CD4-positive, alpha-beta T cell treated with Interleukin-4 for 4 hours (primary cell): ENCODE measurements around the gene SVBP.

Source experiments
- DNase-seq: peaks from one replicate; pipeline ENCODE4 v3.0.0-alpha.2; 2020

Gene SVBP

DNA sequence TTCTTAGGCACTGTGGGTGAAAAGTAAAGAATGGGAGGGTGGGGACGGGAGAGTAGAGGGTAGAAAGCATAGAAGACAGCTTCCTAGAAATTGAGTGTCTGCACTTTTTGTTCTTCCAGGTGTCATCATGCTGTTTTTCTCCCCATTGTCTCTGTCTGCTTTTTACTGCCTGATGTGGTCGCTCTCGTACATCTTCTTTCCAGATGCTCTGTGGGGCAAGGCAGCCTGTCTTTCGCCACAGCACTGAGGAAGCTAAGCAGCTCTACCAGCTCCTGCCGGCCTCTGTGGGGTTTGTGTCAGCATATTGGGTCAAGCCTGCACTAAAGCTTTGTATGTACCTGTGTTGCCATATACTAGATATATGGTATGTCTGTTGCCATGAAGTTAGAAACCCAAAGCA lies 19.2 kb downstream of the SVBP start:
- DNase-seq: no peak

DNA sequence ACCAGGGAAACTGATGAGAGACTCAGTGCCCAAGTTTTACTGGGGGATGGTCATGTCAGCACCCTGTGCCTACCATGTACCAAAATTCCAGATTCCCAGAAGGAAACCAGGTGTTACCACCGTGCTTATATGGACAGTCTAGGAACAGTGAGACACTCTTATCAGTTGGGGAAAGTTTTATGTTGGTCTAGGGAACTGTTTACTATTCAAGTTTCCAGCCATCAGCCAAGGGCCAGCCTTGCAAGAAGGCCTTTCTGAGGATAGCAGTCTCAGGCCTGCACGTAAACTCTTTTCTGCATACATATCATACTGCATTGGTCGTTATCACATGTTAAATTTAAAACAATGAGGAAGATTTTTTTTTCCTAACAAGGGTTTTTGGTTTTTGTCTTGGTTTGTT lies 19.8 kb downstream of the SVBP start:
- DNase-seq: no peak

GRCh38 chr1:42793824-42794223 lies 23.4 kb downstream of the SVBP start:
- DNase-seq: no peak

DNA sequence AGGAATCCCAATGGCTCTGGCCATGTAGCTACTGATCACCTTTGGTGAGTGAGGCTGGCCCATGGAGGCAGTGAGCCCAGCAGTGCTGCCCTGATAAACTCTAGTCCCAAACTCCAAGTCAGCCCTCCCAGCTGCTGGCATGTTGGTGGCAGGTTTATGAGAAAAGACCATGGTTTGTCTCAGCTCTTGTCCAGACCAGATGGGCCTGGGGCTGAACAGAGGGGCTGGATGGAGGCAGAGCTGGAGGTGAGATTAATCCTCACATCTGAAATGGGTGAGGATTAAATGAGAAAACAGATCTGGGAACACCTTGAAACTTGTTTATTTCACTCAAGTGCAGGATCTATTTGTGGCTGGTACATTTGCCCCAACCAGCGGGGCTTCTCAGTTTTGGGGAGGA lies 29.2 kb downstream of the SVBP start:
- DNase-seq: no peak

DNA sequence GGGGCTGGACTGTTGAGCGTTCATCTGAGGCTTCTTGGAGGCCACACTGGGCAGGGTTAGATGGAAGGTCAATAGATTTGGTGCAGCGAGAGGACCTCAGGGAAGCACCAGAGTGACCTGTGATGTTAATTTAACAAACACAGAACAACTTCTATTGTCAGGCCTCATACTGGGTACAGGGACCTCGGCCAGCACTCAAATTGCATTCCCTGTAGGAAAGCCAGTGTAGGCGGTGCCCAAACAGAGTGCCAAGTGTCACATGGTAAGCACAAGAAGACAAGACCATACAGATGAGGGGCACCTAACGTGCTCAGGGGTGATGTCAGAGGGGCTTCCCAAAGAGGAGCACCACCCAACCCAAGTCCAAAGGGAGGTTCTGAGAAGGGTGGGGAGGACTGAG lies 31.1 kb downstream of the SVBP start:
- no peak for DNase-seq

GRCh38 chr1:42784946-42785693 lies 32.1 kb downstream of the SVBP start, which contains the start of gene TMEM269:
TSS of gene TMEM269 (plus strand) at chr1:42784991. CDS start at chr1:42789894, 4,903 bp downstream.
- peak; percentile 24 for DNase-seq

DNA sequence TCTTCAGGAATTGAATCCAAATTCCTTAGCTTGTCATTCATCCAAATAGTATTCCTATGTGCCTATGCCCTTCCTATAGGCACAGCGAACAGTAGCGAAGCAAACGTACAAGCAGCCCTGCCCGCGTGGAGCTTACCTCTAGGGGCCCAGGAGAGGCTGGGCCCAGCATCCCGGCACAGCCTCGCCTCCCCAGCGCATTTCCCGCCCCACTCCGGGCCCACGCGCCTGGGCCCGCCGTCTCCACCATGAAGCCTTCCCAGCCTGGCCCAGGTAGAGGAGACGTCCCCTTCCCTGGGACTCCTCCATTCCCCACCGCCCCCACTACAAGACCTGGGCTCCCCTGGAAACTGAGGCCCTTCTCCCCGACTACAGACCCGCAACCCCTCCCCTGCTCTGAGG lies 32.7 kb downstream of the SVBP start:
- no peak for DNase-seq

DNA sequence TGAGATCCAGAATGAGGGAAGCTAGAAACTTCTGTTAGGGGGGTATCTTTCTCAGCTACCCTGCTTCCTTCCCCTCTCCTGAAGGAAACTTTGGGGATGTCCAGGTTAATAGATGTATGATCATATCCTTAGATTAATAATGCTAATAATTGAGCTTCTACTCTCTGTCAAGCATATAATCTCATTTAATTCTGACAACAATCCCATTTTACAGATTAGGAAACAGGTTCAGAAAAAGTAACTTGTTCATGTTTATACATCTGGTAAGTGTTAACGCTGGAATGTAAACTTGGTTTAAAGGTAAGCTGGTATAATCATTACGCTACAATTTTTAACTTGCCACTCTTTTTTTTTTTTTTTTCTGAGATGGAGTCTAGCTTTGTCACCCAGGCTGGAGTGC lies 34.1 kb downstream of the SVBP start:
- no peak for DNase-seq

GRCh38 chr1:42780176-42780575 lies 37.0 kb downstream of the SVBP start:
- DNase-seq: no peak

- DNase-seq: no peak
These were observed 37.5 kb downstream of the SVBP start for GRCh38 chr1:42779725-42780124.

DNA sequence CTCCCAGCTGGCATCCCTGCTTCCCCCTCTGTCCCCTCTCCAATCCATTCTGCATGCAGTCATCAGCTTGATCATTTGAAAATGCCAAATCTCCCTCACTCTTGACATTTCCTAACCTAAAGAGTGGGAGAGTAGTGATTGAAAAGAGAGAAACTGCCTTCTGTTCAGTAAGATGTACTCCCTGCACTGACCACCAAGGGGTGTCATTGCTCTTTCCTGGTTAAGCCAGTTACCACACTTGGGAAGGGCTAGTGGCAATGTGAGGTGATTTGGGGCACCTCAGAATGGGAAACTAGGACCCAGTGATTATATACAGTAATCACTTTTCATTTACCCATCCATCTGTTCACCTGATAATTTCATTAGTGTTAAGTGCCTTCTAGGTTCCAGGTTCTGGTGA lies 39.3 kb downstream of the SVBP start:
- peak; percentile 30 for DNase-seq

GRCh38 chr1:42776502-42776901 lies 40.7 kb downstream of the SVBP start:
- no peak for DNase-seq

DNA sequence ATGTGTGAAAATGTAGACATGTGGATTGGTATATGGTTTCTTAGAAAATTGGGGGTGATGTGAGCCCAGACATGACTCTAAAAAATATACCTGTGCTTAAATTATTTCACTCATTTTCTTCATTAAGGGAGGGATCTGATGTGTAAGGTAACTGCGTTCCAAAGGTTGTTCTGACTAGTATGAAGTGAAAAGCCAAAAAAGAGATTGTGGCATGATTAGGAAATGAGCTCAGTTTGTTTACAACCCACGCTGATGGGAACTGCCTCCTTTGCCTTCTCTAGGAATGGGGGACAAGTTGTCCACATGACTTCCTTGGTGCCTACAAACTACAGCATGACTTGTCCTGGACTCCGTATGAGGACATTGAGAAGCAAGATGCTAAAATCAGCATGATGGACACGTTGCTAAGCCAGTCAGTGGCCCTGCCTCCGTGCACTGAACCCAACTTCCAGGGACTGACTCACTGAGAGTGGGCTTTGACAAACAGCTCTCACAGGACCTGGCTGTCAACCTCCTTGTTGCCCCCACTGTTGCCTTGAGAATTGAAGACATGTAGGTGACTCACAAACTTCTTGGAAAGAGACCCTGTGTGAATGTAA lies 42.2 kb downstream of the SVBP start:
- no peak for DNase-seq

GRCh38 chr1:42773420-42773819 lies 43.8 kb downstream of the SVBP start:
- no peak for DNase-seq

DNA sequence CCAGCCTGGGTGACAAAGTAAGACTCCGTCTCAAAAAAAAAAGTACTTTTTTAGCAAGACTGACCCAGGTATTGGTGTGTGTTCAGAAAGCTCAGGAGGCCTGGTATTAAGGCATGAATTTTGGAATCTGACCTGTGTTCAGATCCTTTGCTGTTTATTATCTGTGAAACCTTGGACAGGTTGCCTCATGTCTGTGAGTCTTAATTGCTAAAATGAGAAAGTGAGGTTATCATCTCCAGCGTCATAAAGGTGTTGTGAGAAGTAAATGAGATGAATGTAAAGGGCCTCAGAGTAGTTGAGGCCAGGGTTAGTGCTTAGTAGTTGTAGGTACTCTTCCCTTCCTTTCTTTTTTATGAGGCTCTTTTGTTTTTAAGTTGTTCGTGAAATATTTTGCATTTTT lies 47.4 kb downstream of the SVBP start:
- no peak for DNase-seq

DNA sequence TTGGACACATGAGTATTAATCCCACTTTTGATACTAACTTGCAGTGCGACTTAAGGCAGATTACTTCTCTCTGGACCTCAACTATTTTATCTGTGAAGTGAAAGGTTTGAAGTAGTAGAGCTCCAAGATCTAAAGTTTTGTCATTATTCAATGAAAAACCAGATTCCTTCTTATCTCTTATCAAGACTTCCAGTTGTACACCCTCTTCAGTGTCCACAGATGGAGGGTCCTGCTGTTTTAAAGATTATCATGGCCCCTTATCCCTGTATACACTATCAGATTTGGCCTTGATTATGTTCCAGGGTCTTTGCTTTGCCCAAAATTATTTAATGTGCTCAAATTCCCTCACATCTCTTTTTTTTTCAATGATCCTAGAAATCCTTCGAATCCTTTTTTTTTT lies 49.0 kb downstream of the SVBP start:
- DNase-seq: no peak

GRCh38 chr1:42767510-42768000 lies 49.6 kb downstream of the SVBP start:
- DNase-seq: peak; percentile 18

- DNase-seq: peak; percentile 99
These were observed 50.3 kb downstream of the SVBP start, which contains the start of the genes C1orf50 and P3H1 for GRCh38 chr1:42766741-42767509. TSS of gene C1orf50 (plus strand) at chr1:42767249. CDS start at chr1:42767312, 63 bp downstream. TSS of gene P3H1 (minus strand) at chr1:42767028. CDS start at chr1:42766971, 57 bp downstream.

- DNase-seq: no peak
These were observed 51.1 kb downstream of the SVBP start for GRCh38 chr1:42765832-42766740.

GRCh38 chr1:42765269-42765668 lies 51.9 kb downstream of the SVBP start:
- no peak for DNase-seq

- DNase-seq: no peak
These were observed 54.9 kb downstream of the SVBP start for GRCh38 chr1:42762269-42762668.

DNA sequence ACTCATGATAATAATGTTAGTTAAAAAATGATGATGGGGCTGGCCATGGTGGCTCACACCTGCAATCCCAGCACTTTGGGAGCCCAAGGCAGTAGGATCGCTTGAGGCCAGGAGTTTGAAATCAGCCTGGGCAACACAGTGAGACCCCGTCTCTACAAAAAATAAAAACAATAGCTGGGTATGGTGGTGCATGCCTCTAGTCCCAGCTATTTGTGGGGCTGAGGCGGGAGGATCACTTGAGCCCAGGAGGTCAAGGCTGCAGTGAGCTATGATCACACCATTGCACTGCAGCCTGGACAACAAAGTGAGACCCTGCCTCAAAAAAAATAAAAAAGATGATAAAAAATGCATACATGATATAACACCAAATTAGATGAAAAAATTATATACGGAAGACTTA lies 55.6 kb downstream of the SVBP start:
- DNase-seq: no peak
